Naive thymus-derived CD4-positive, alpha-beta T cell (primary cell): ENCODE results near the gene SVBP. TPM values are rescaled to one million over a fixed set of nuclear protein-coding genes. Genes with fewer than 3 reads are reported as not detected.

Experiments
- ATAC-seq: fragments of 150-1000 bp; cut with Tn5 transposase; 2 replicates; pipeline ENCODE4 v1.10.0; 2021; ENCODE audit warnings: mild to moderate bottlenecking, moderate library complexity
- CTCF ChIA-PET: fragments of 350-600 bp; sonication (Branson Sonifier 250); formaldehyde crosslinking; loops from one replicate; lab custom pipeline; 2021; ENCODE audit warnings: antibody characterized with exemption; lab: Charles Lee
- POLR2A ChIA-PET: fragments of 350-600 bp; sonication (Branson Sonifier 250); formaldehyde crosslinking; loops from one replicate; lab custom pipeline; 2021; ENCODE audit warnings: antibody characterized with exemption, inconsistent platforms; lab: Charles Lee
- DNase-seq, 9 donors: peaks; one replicate each; pipeline versions ENCODE4 v3.0.0 to v3.0.0-alpha.2; 2020 to 2022; ENCODE audit warnings: mixed read lengths in 1 of 9
- H3K27ac ChIP-seq: one replicate; pipeline ENCODE4 v1.7.0; 2013; ENCODE audit warnings: mild to moderate bottlenecking, low read depth, low read length, moderate library complexity
- H3K27me3 ChIP-seq, 2 donors: one replicate each; pipeline ENCODE4 v1.7.0; 2013; ENCODE audit warnings: low read length in 2 of 2, mild to moderate bottlenecking in 2 of 2, moderate library complexity in 2 of 2; ENCODE audit not compliant: control insufficient read depth in 2 of 2, insufficient read depth in 2 of 2
- H3K36me3 ChIP-seq, 3 experiments: 1 replicate in 2 of 3; 2 replicates in 1 of 3; pipeline ENCODE4 v1.7.0; 2013; ENCODE audit warnings: low read length in 3 of 3, mild to moderate bottlenecking in 3 of 3, moderate library complexity in 1 of 3; ENCODE audit not compliant: insufficient read depth in 3 of 3, control insufficient read depth in 2 of 3
- H3K4me1 ChIP-seq, 2 donors: one replicate each; pipeline ENCODE4 v1.7.0; 2013; ENCODE audit warnings: low read length in 2 of 2, mild to moderate bottlenecking in 2 of 2, moderate library complexity in 1 of 2; ENCODE audit not compliant: control insufficient read depth in 2 of 2, insufficient read depth in 2 of 2
- H3K4me3 ChIP-seq: 2 replicates; pipeline ENCODE4 v1.7.0; 2013; ENCODE audit warnings: mild to moderate bottlenecking, low read length
- H3K9me3 ChIP-seq, 3 experiments: 1 replicate in 2 of 3; 2 replicates in 1 of 3; pipeline ENCODE4 v1.7.0; 2013; ENCODE audit warnings: low read length in 3 of 3; ENCODE audit not compliant: control insufficient read depth in 2 of 3
- H3K27ac Mint-ChIP-seq, 9 donors: one replicate each; pipeline ENCODE4 v1.8.0; 2020 to 2022; ENCODE audit warnings: mixed read lengths in 9 of 9, mild to moderate bottlenecking in 8 of 9, moderate library complexity in 5 of 9, inconsistent platforms in 2 of 9
- H3K27me3 Mint-ChIP-seq, 5 donors: one replicate each; pipeline ENCODE4 v1.8.0; 2021 to 2022; ENCODE audit warnings: mixed read lengths in 5 of 5, mild to moderate bottlenecking in 1 of 5
- H3K36me3 Mint-ChIP-seq, 5 donors: one replicate each; pipeline ENCODE4 v1.8.0; 2020 to 2022; ENCODE audit warnings: mixed read lengths in 5 of 5, mild to moderate bottlenecking in 3 of 5, inconsistent platforms in 1 of 5
- H3K4me1 Mint-ChIP-seq, 7 donors: one replicate each; pipeline ENCODE4 v1.8.0; 2020 to 2022; ENCODE audit warnings: mixed read lengths in 7 of 7, mild to moderate bottlenecking in 3 of 7, inconsistent platforms in 1 of 7
- H3K4me3 Mint-ChIP-seq, 10 donors: one replicate each; pipeline ENCODE4 v1.8.0; 2020 to 2022; ENCODE audit warnings: mild to moderate bottlenecking in 10 of 10, mixed read lengths in 10 of 10, moderate library complexity in 6 of 10, inconsistent platforms in 2 of 10
- H3K9me3 Mint-ChIP-seq, 11 donors: one replicate each; pipeline ENCODE4 v1.8.0; 2020 to 2022; ENCODE audit warnings: mixed read lengths in 11 of 11, mild to moderate bottlenecking in 4 of 11, inconsistent platforms in 1 of 11, moderate library complexity in 1 of 11
- intact Hi-C, 2 donors: fragments of 100-400 bp; cut with micrococcal nuclease; formaldehyde crosslinking; loops; one replicate each; pipeline ENCODE4 v1.15.1; 2023
- polyA plus RNA-seq, 2 donors: library from polyadenylated mRNA; unstranded; fragments of 300-500 nt; fragmentation: Illumina TruSeq; gene quantifications; one replicate each; pipeline ENCODE4 v1.2.3, GENCODE V29; 2021
- total RNA-seq, 6 experiments: library from RNA in 5 of 6; stranded (reverse) in 5 of 6; gene quantifications; 1 replicate in 5 of 6; 2 replicates in 1 of 6; pipeline ENCODE4 v1.2.3 and lab custom pipeline; 2021 to 2026

SVBP gene
- total and polyA plus RNA-seq, 7 experiments from 2014 or later = 12.7 to 47.2 (median 19.7) TPM

DNA sequence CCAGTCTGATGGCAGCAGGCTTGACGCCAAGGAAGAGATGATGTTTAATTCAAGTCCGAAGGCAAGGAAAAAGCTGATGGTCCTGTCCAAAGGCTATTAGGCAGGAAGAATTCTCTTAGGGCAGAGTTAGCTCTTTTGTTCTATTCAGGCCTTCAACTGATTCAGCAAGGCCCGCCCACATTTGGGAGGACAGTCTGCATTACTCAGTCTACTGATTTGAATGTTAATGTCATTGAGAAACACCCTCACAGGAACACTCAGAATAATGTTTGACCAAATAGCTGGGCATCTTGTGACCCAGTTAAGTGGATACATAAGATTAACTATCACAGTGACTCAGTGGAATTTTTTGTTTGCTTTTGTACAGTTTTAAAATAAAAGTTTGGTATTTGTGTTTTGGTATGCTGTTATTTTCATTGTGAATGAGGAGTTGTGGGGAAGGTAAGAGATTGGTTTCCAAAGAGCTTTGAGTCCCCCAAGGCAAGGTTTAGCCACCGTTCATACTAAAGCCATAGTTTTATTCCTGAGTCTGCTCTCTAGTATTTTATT, 27.5 kb upstream of the SVBP start:
- Mint-ChIP-seq H3K4me3 (no peak overlapping the region), H3K27ac (no peak overlapping the region), H3K9me3 (peaks cover 0 to under 1% (median 0%) of the 10 kb centered on the region in 11 donors), H3K27me3 (no peaks in the 10 kb centered on the region), H3K36me3 (peaks cover 5 to 36% (median 14%) of the 10 kb centered on the region in 5 donors), H3K4me1 (peaks cover 14 to 35% (median 29%) of the 10 kb centered on the region in 7 donors)
- H3K9me3 ChIP-seq = no peaks in the 10 kb centered on the region
- CTCF ChIA-PET = interaction anchor here (0.6 kb wide), 1 partner anchor 21 kb away, joined by 3 read pairs; no protein-coding TSS in a partner anchor
- no peaks in the 10 kb centered on the region for H3K27me3 ChIP-seq
- peaks cover 11 to 22% of the 10 kb centered on the region in 2 donors for H3K4me1 ChIP-seq
- no peak overlapping the region for H3K4me3 ChIP-seq
- DNase-seq (no peak), ATAC-seq (no peak)
- peaks cover 0 to 8% (median 0%) of the 10 kb centered on the region in 3 experiments for H3K36me3 ChIP-seq
- POLR2A ChIA-PET = interaction anchor here (0.7 to 4.9 kb wide), 3 partner anchors 28 to 1237 kb away, joined by 3 to 37 read pairs (median 32); partner anchors contain the start of genes C1orf50, ERMAP, P3H1 and SVBP
- H3K27ac ChIP-seq = no peak overlapping the region
- intact Hi-C loops = loop anchor here (5.0 to 10.0 kb wide), 4 partner anchors 382 to 1130 kb away; partner anchors contain the start of genes ATP6V0B (in 1 of the 2), B4GALT2 (in 1 of the 2), CCDC30 (in 1 of the 2) and DPH2 (in 1 of the 2)

DNA sequence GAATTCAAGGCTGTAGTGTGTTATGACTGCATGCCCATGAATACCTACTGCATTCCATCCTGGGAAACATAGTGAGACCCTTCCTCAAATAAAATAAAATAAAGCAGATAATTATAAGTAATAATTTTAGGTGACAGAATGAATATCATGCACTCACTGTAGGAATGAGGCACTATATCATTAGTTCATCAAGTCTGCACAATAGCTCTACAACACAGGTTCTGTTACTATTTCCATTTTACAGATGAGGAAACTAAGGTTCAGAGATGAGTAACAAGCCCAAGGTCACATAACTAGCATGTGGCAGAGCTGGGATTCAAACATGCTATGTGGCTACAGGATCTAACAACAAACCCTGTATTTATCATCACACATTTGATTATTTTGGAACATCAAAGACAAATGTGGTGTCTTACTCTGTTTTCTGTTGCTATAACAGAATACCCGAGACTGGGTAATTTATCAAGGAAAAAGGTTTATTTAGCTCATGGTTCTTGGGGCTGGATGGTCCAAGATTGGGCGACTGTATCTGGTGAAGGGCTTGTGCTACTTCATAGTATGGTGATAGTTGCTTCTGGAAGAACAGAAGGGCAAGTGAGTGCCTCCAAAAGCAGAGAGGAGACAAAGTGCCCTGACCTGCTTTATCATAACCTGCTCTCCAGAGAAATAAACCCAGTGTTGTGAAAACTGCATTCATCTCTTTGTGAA, 24.4 kb upstream of the SVBP start:
- Histone ChIP-seq H3K9me3 (no peaks in the 10 kb centered on the region), H3K4me1 (peaks cover 5 to 6% of the 10 kb centered on the region in 2 donors), H3K4me3 (no peak overlapping the region), H3K27me3 (no peaks in the 10 kb centered on the region), H3K36me3 (peaks cover 0 to 2% (median 0%) of the 10 kb centered on the region in 3 experiments), H3K27ac (no peak overlapping the region)
- ChIA-PET CTCF (no interaction called here), POLR2A (no interaction called here)
- no peaks in the 10 kb centered on the region for H3K9me3 Mint-ChIP-seq
- H3K4me3 Mint-ChIP-seq = no peak overlapping the region
- peaks cover 3 to 26% (median 12%) of the 10 kb centered on the region in 5 donors for H3K36me3 Mint-ChIP-seq
- H3K4me1 Mint-ChIP-seq = peaks cover 0 to 7% (median 6%) of the 10 kb centered on the region in 7 donors
- DNase-seq = no peak
- no peak for ATAC-seq
- H3K27me3 Mint-ChIP-seq = no peaks in the 10 kb centered on the region
- no peak overlapping the region for H3K27ac Mint-ChIP-seq
- intact Hi-C loops = loop anchor here (10.0 kb wide), 3 partner anchors 523 to 1133 kb away; partner anchors contain the start of genes ATP6V0B (in 1 of the 2), B4GALT2 (in 1 of the 2), DPH2 (in 1 of the 2) and ELOVL1 (in 1 of the 2)

DNA sequence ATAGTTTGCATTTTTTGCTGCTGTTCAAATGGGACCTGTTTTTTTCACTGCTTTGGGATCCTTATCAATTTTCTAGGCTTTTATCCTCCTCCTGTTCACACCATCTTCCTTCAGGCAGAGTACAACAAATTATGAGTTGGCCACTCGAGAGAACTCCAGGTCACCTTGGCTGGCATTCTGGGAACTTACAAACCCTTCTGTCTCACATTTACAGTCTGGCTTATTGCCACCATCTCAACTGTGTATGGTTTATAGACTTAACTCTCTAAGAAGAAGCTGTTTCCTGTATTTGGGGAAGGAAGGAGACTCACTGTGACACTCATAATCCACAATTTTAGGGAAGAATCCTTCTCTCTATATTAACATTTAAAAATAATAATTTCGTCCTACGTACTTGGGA, 23.8 kb upstream of the SVBP start:
- peaks cover 4 to 5% of the 10 kb centered on the region in 2 donors for H3K4me1 ChIP-seq
- intact Hi-C loops = loop anchor here (10.0 kb wide), 3 partner anchors 524 to 1134 kb away; partner anchors contain the start of genes ATP6V0B (in 1 of the 2), B4GALT2 (in 1 of the 2), DPH2 (in 1 of the 2) and ELOVL1 (in 1 of the 2)
- no peak overlapping the region for H3K27ac ChIP-seq
- ChIA-PET POLR2A (no interaction called here), CTCF (no interaction called here)
- Mint-ChIP-seq H3K36me3 (peaks cover 3 to 29% (median 12%) of the 10 kb centered on the region in 5 donors), H3K4me3 (no peak overlapping the region), H3K27ac (no peak overlapping the region), H3K9me3 (no peaks in the 10 kb centered on the region), H3K4me1 (peaks cover 0 to 5% (median 3%) of the 10 kb centered on the region in 7 donors), H3K27me3 (no peaks in the 10 kb centered on the region)
- H3K9me3 ChIP-seq = no peaks in the 10 kb centered on the region
- ATAC-seq (no peak), DNase-seq (no peak)
- no peaks in the 10 kb centered on the region for H3K27me3 ChIP-seq
- H3K4me3 ChIP-seq = no peak overlapping the region
- H3K36me3 ChIP-seq = no peaks in the 10 kb centered on the region

DNA sequence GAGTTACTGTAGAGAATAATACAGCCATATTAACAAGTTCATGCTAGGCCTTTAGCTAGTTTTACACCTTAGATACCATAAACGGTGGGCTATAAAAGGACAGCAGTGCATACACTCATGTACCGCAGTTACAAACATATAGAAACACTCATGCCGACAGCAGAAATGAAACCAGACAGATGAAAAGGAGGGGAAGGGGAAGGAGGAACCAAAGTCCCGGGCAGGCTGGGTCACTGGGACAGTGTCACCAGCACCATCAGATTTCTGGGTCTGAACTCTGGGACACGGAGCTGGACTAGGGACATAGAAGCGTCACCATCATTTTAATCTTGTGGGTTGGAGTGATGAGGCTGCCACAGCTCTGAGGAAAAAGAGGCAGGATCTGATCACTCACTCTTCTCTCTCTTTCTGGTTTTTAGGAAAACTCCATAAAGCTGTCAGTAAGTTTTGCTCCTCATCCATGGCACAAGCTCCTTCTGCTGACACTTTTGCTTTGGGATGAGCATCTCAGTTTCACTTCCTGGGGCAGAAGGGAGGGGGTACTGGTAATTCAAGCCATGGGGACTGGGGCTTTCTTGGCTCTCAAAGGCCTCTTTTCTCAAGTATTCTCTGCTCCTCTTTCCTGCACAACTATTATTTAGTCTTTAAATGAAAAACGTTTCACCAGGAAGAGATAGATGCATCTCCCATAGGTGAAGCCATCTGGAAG, 21.4 kb upstream of the SVBP start:
- no peak for DNase-seq
- no peak overlapping the region for H3K27ac ChIP-seq
- peak; percentile 34 for ATAC-seq
- H3K9me3 ChIP-seq = no peaks in the 10 kb centered on the region
- Mint-ChIP-seq H3K36me3 (peaks cover 3 to 28% (median 12%) of the 10 kb centered on the region in 5 donors), H3K9me3 (no peaks in the 10 kb centered on the region), H3K4me3 (no peak overlapping the region), H3K27ac (no peak overlapping the region), H3K27me3 (no peaks in the 10 kb centered on the region), H3K4me1 (no peaks in the 10 kb centered on the region)
- no peaks in the 10 kb centered on the region for H3K27me3 ChIP-seq
- ChIA-PET POLR2A (no interaction called here), CTCF (no interaction called here)
- H3K4me3 ChIP-seq = no peak overlapping the region
- no peaks in the 10 kb centered on the region for H3K4me1 ChIP-seq
- H3K36me3 ChIP-seq = no peaks in the 10 kb centered on the region
- intact Hi-C loops = no loop called here

DNA sequence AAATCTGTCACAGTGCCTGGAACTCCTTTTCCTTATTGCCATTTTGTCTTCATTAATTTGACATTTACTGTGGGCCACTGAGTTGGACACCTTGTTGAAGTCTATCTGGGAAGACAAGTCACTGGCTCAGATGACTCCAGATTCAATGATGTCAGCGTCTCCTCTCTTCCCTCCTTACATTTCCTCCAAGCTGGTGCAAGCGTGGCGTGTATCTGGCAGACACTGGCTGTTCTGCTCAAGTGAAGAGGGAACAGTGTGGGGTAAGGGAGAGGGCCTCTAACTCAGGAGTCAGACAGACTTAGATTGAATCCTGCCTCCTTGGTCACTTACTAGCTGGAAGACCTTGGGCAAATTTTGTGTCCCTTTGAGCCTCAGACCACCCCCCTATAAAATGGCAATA, 20.5 kb upstream of the SVBP start:
- Mint-ChIP-seq H3K36me3 (peaks cover 0 to 18% (median 6%) of the 10 kb centered on the region in 5 donors), H3K4me3 (no peak overlapping the region), H3K27me3 (no peaks in the 10 kb centered on the region), H3K4me1 (no peaks in the 10 kb centered on the region), H3K27ac (no peak overlapping the region), H3K9me3 (no peaks in the 10 kb centered on the region)
- H3K4me3 ChIP-seq = no peak overlapping the region
- H3K27me3 ChIP-seq = no peaks in the 10 kb centered on the region
- no peaks in the 10 kb centered on the region for H3K4me1 ChIP-seq
- ATAC-seq (no peak), DNase-seq (no peak)
- H3K9me3 ChIP-seq = no peaks in the 10 kb centered on the region
- ChIA-PET CTCF (no interaction called here), POLR2A (no interaction called here)
- no peaks in the 10 kb centered on the region for H3K36me3 ChIP-seq
- intact Hi-C loops = no loop called here
- no peak overlapping the region for H3K27ac ChIP-seq

DNA sequence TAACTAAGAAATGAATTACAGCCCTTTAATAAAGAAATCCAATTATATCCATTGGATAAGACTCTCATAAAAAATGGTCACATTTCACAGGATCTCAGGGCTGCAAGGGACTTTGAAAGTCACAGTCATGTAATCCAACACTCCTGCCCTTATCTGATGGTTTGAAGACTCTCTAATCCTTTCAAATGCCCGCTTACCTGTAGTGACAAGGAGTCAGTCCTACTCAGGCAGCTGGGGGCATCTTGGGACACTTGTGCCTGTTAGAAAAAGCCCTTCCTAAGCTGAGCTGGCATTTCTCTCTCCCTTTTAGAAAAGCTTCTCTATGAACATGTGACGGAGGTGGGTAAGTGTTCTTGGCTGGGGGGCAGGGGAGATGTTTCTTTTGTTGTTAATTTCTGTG, 18.2 kb upstream of the SVBP start:
- ChIA-PET CTCF (interaction anchor here (1.2 kb wide), 1 partner anchor 238 kb away, joined by 3 read pairs; no protein-coding TSS in a partner anchor), POLR2A (interaction anchor here (0.7 kb wide), 1 partner anchor 239 kb away, joined by 3 read pairs; no protein-coding TSS in a partner anchor)
- Mint-ChIP-seq H3K27me3 (no peaks in the 10 kb centered on the region), H3K27ac (no peak overlapping the region), H3K4me3 (no peak overlapping the region), H3K36me3 (peaks cover 0 to 17% (median 4%) of the 10 kb centered on the region in 5 donors), H3K4me1 (no peaks in the 10 kb centered on the region), H3K9me3 (no peaks in the 10 kb centered on the region)
- intact Hi-C loops = no loop called here
- no peak for DNase-seq
- H3K4me3 ChIP-seq = no peak overlapping the region
- ATAC-seq = no peak
- H3K27ac ChIP-seq = no peak overlapping the region
- H3K27me3 ChIP-seq = no peaks in the 10 kb centered on the region
- H3K9me3 ChIP-seq = no peaks in the 10 kb centered on the region
- no peaks in the 10 kb centered on the region for H3K4me1 ChIP-seq
- H3K36me3 ChIP-seq = no peaks in the 10 kb centered on the region
